BJ (cell line): Measurements from ENCODE around the gene PPM1J. TPM values are rescaled to one million over a fixed set of nuclear protein-coding genes. Genes with fewer than 3 reads are reported as not detected.

ENCODE experiments used
- CTCF ChIA-PET: fragments of 350-600 bp; formaldehyde crosslinking; extraction: SDS; loops from one replicate; lab custom pipeline; 2021; ENCODE audit warnings: antibody characterized with exemption, inconsistent platforms; lab: Yijun Ruan, JAX
- POLR2A ChIA-PET: fragments of 300-600 bp; sonication (Branson Sonifier 250); formaldehyde crosslinking; extraction: SDS; loops from one replicate; lab custom pipeline; 2021; ENCODE audit warnings: antibody characterized with exemption; lab: Charles Lee
- DNase-seq: peaks from one replicate; pipeline ENCODE4 v3.0.0-alpha.2; 2011; ENCODE audit warnings: low read depth
- H3K27me3 ChIP-seq: 2 replicates; pipeline ENCODE4 v1.6.0; 2011; ENCODE audit warnings: low read length; ENCODE audit not compliant: control insufficient read depth, insufficient read depth
- H3K36me3 ChIP-seq: 2 replicates; pipeline ENCODE4 v1.5.1; 2011; ENCODE audit warnings: low read length; ENCODE audit not compliant: control insufficient read depth, insufficient read depth
- H3K4me3 ChIP-seq: 2 replicates; pipeline ENCODE4 v1.5.1; 2011; ENCODE audit warnings: low read depth, mild to moderate bottlenecking, control low read depth, low read length
- CTCF ChIP-seq: IDR thresholded peaks from 2 replicates; pipeline ENCODE4 v1.5.1; 2011; ENCODE audit warnings: low read depth, mild to moderate bottlenecking, control low read depth, inconsistent platforms, low read length, moderate library complexity; ENCODE audit not compliant: insufficient read depth
- polyA plus RNA-seq: library from polyadenylated mRNA; depleted of rRNA; stranded (reverse); fragments of >200 nt; gene quantifications from 2 replicates; pipeline ENCODE4 v1.2.3, GENCODE V29; 2011

PPM1J gene
- polyA plus RNA-seq, 1 experiment = 1.4 TPM

- no peak for TF ChIP-seq CTCF
- POLR2A ChIA-PET = no interaction called here
- H3K27me3 ChIP-seq = no peaks in the 10 kb centered on the region
- no peak overlapping the region for H3K4me3 ChIP-seq
- H3K36me3 ChIP-seq = peaks cover 34% of the 10 kb centered on the region
- CTCF ChIA-PET = interaction anchor here (1.1 to 1.4 kb wide), 2 partner anchors 27 to 28 kb away, joined by 4 to 5 read pairs; partner anchors contain the start of gene MOV10
- DNase-seq = no peak
Observed at GRCh38 chr1:112701227-112702066, 13.7 kb downstream of the PPM1J start.

GRCh38 chr1:112700290-112701226 lies 14.6 kb downstream of the PPM1J start:
- H3K4me3 ChIP-seq = no peak overlapping the region
- H3K36me3 ChIP-seq = peaks cover 36% of the 10 kb centered on the region
- POLR2A ChIA-PET = interaction anchor here (0.5 kb wide), 1 partner anchor 154 kb away, joined by 3 read pairs; no protein-coding TSS in a partner anchor
- TF ChIP-seq CTCF = peak; percentile 26; the same call in 1 of the 2 replicates
- CTCF ChIA-PET = interaction anchor here (0.7 to 1.4 kb wide), 5 partner anchors 26 to 310 kb away, joined by 3 to 4 read pairs (median 3); partner anchors contain the start of gene MOV10
- no peaks in the 10 kb centered on the region for H3K27me3 ChIP-seq
- DNase-seq = peak; percentile 72

GRCh38 chr1:112699425-112700144 lies 15.5 kb downstream of the PPM1J start:
- ChIA-PET CTCF (interaction anchor here (0.9 to 1.5 kb wide), 5 partner anchors 10 to 26 kb away, joined by 3 to 6 read pairs (median 4); partner anchors contain the start of genes MOV10 and PPM1J), POLR2A (no interaction called here)
- no peak for DNase-seq
- H3K27me3 ChIP-seq = no peaks in the 10 kb centered on the region
- no peak for TF ChIP-seq CTCF
- no peak overlapping the region for H3K4me3 ChIP-seq
- H3K36me3 ChIP-seq = peaks cover 41% of the 10 kb centered on the region

- ChIA-PET CTCF (interaction anchor here (0.9 to 1.5 kb wide), 5 partner anchors 10 to 240 kb away, joined by 3 to 6 read pairs (median 4); partner anchors contain the start of genes MOV10 and PPM1J), POLR2A (no interaction called here)
- H3K27me3 ChIP-seq = no peaks in the 10 kb centered on the region
- H3K36me3 ChIP-seq = peaks cover 46% of the 10 kb centered on the region
- no peak for TF ChIP-seq CTCF
- no peak overlapping the region for H3K4me3 ChIP-seq
- no peak for DNase-seq
Observed at GRCh38 chr1:112698366-112699310, 16.5 kb downstream of the PPM1J start.
